NB4 (cell line): ENCODE results near the gene ZNF782.

ENCODE experiments used
- MYC ChIP-seq: IDR thresholded peaks from 2 replicates; pipeline ENCODE4 v1.6.1; 2011; ENCODE audit warnings: low read depth, low read length
- POLR2A ChIP-seq: IDR thresholded peaks from 2 replicates; pipeline ENCODE4 v1.6.1; 2011; ENCODE audit warnings: mild to moderate bottlenecking; ENCODE audit not compliant: insufficient read length; ENCODE audit errors: extremely low read depth

DNA sequence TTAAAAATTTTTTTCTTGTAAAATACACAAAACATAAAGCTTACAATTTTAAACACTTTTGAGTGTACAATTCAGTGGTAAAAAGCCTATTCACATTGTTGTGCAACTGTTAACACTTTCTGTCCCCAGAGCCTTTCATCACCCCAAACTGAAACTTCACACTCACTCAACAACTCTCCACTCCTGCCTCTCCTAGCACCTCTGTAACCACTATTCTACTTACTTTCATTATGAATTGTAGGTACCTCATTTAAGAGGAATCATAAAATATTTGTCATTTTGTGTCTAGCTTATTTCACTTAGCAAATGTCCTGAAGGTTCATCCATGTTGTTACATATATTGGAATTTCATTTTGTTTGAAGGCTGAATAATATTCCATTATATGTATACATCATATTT, 72.1 kb downstream of the ZNF782 start:
- TF ChIP-seq MYC (no peak), POLR2A (no peak)
